ENCODE measurements around the gene SERPINA6. TPM values are rescaled to one million over a fixed set of nuclear protein-coding genes. Genes with fewer than 3 reads are reported as not detected.

Gene SERPINA6
- total RNA-seq, 1 donor from 2014 or later, result not detected

DNA sequence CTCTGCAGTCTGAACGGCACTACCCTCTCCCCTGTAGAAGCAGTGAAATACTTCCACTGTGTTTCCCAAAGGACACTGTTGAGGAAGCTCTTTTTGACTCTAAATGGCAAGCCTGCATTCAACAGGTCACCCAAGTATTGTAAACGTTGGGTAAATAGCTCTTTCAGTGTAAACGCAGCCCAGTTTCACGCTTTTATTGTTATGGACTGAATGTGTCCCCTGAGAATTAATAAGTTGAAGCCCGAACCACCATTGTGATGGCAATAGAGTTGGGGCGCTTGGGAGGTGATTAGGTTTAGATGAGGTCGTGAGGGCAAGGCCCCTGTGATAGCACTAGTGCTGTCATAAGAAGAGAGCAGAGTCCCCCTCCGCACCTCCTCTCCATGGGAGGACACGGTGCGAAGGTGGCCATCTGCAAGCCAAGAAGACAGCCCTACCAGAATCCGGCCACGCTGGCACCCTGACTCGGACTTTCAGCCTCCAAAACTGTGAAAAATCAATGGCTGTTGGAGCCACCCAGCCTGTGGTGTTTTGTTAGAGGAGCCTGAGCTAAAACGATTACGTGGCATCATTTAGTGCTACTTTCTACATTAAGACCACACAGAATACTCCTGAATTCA, 31.1 kb downstream of the SERPINA6 start:
- no peak overlapping the region for H3K4me3 ChIP-seq (ENCODE audit: insufficient read depth, low read depth, low read length)
- peaks cover 4% of the 10 kb centered on the region for H3K36me3 Mint-ChIP-seq (ENCODE audit: low read depth, unreplicated experiment)
- H3K4me3 Mint-ChIP-seq (ENCODE audit: unreplicated experiment), result no peak overlapping the region
- DNase-seq (ENCODE audit: low read depth), result no peak
- H3K27ac ChIP-seq (ENCODE audit: low read depth, low read length), result no peak overlapping the region
- peaks cover 2% of the 10 kb centered on the region for H3K9me3 Mint-ChIP-seq (ENCODE audit: unreplicated experiment)
- H3K4me1 Mint-ChIP-seq (ENCODE audit: low read depth, unreplicated experiment), result no peaks in the 10 kb centered on the region
- H4K20me1 ChIP-seq (ENCODE audit: insufficient read depth, low read length), result no peaks in the 10 kb centered on the region
- H3K9ac ChIP-seq (ENCODE audit: low read length), result no peak overlapping the region
- H3K9me3 ChIP-seq (ENCODE audit: insufficient read depth, low read depth, low read length), result no peaks in the 10 kb centered on the region
- H3K4me2 ChIP-seq (ENCODE audit: low read length), result no peak overlapping the region
- no peaks in the 10 kb centered on the region for H3K27me3 ChIP-seq (ENCODE audit: insufficient read depth, low read length)
- no peaks in the 10 kb centered on the region for H3K79me2 ChIP-seq (ENCODE audit: insufficient read depth, low read length)
- no peak for TF ChIP-seq EZH2 (IDR thresholded peaks at IDR 0.05; ENCODE audit: insufficient read depth, low read length)
- TF ChIP-seq, protein P1, sequence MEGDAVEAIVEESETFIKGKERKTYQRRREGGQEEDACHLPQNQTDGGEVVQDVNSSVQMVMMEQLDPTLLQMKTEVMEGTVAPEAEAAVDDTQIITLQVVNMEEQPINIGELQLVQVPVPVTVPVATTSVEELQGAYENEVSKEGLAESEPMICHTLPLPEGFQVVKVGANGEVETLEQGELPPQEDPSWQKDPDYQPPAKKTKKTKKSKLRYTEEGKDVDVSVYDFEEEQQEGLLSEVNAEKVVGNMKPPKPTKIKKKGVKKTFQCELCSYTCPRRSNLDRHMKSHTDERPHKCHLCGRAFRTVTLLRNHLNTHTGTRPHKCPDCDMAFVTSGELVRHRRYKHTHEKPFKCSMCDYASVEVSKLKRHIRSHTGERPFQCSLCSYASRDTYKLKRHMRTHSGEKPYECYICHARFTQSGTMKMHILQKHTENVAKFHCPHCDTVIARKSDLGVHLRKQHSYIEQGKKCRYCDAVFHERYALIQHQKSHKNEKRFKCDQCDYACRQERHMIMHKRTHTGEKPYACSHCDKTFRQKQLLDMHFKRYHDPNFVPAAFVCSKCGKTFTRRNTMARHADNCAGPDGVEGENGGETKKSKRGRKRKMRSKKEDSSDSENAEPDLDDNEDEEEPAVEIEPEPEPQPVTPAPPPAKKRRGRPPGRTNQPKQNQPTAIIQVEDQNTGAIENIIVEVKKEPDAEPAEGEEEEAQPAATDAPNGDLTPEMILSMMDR (IDR thresholded peaks at IDR 0.05; ENCODE audit: insufficient read depth, low read depth, low read length), result no peak
- no peak for FAIRE-seq
- peaks cover 14% of the 10 kb centered on the region for H3K27me3 Mint-ChIP-seq (ENCODE audit: low read depth, unreplicated experiment)
- H3K36me3 ChIP-seq (ENCODE audit: insufficient read depth, low read length), result no peaks in the 10 kb centered on the region
- H3K27ac Mint-ChIP-seq (ENCODE audit: unreplicated experiment), result no peak overlapping the region
- H3K4me1 ChIP-seq (ENCODE audit: insufficient read depth, low read length), result no peaks in the 10 kb centered on the region
- H2AFZ ChIP-seq (ENCODE audit: low read depth, low read length), result no peak overlapping the region

GRCh38 chr14:94291159-94291905, 31.8 kb downstream of the SERPINA6 start:
- no peaks in the 10 kb centered on the region for H3K9me3 ChIP-seq (ENCODE audit: insufficient read depth, low read depth, low read length)
- no peak overlapping the region for H3K27ac ChIP-seq (ENCODE audit: low read depth, low read length)
- H3K4me1 ChIP-seq (ENCODE audit: insufficient read depth, low read length), result no peaks in the 10 kb centered on the region
- H3K9ac ChIP-seq (ENCODE audit: low read length), result no peak overlapping the region
- TF ChIP-seq, protein P1 (IDR thresholded peaks at IDR 0.05; ENCODE audit: insufficient read depth, low read depth, low read length), result no peak
- TF ChIP-seq EZH2 (IDR thresholded peaks at IDR 0.05; ENCODE audit: insufficient read depth, low read length), result no peak
- no peak overlapping the region for H3K4me2 ChIP-seq (ENCODE audit: low read length)
- Mint-ChIP-seq H3K27me3 (ENCODE audit: low read depth, unreplicated experiment) (peaks cover 14% of the 10 kb centered on the region), H3K9me3 (ENCODE audit: unreplicated experiment) (peaks cover 2% of the 10 kb centered on the region), H3K4me3 (ENCODE audit: unreplicated experiment) (no peak overlapping the region), H3K4me1 (ENCODE audit: low read depth, unreplicated experiment) (peaks cover under 1% of the 10 kb centered on the region), H3K27ac (ENCODE audit: unreplicated experiment) (no peak overlapping the region), H3K36me3 (ENCODE audit: low read depth, unreplicated experiment) (peaks cover 4% of the 10 kb centered on the region)
- H2AFZ ChIP-seq (ENCODE audit: low read depth, low read length), result no peak overlapping the region
- DNase-seq (ENCODE audit: low read depth), result no peak
- H4K20me1 ChIP-seq (ENCODE audit: insufficient read depth, low read length), result no peaks in the 10 kb centered on the region
- H3K4me3 ChIP-seq (ENCODE audit: insufficient read depth, low read depth, low read length), result no peak overlapping the region
- H3K79me2 ChIP-seq (ENCODE audit: insufficient read depth, low read length), result no peaks in the 10 kb centered on the region
- no peaks in the 10 kb centered on the region for H3K27me3 ChIP-seq (ENCODE audit: insufficient read depth, low read length)
- no peak for FAIRE-seq
- no peaks in the 10 kb centered on the region for H3K36me3 ChIP-seq (ENCODE audit: insufficient read depth, low read length)

- H3K27me3 Mint-ChIP-seq (ENCODE audit: low read depth, unreplicated experiment), result peaks cover 14% of the 10 kb centered on the region
- no peaks in the 10 kb centered on the region for H3K36me3 ChIP-seq (ENCODE audit: insufficient read depth, low read length)
- no peak overlapping the region for H3K9ac ChIP-seq (ENCODE audit: low read length)
- peaks cover 8% of the 10 kb centered on the region for H3K4me1 Mint-ChIP-seq (ENCODE audit: low read depth, unreplicated experiment)
- FAIRE-seq (no peak), DNase-seq (ENCODE audit: low read depth) (no peak)
- H3K4me1 ChIP-seq (ENCODE audit: insufficient read depth, low read length), result no peaks in the 10 kb centered on the region
- no peak overlapping the region for H3K27ac ChIP-seq (ENCODE audit: low read depth, low read length)
- H3K9me3 ChIP-seq (ENCODE audit: insufficient read depth, low read depth, low read length), result no peaks in the 10 kb centered on the region
- peaks cover 4% of the 10 kb centered on the region for H3K36me3 Mint-ChIP-seq (ENCODE audit: low read depth, unreplicated experiment)
- H3K4me3 Mint-ChIP-seq (ENCODE audit: unreplicated experiment), result no peak overlapping the region
- H4K20me1 ChIP-seq (ENCODE audit: insufficient read depth, low read length), result no peaks in the 10 kb centered on the region
- H3K4me3 ChIP-seq (ENCODE audit: insufficient read depth, low read depth, low read length), result no peak overlapping the region
- no peaks in the 10 kb centered on the region for H3K79me2 ChIP-seq (ENCODE audit: insufficient read depth, low read length)
- H3K9me3 Mint-ChIP-seq (ENCODE audit: unreplicated experiment), result peaks cover 2% of the 10 kb centered on the region
- no peaks in the 10 kb centered on the region for H3K27me3 ChIP-seq (ENCODE audit: insufficient read depth, low read length)
- TF ChIP-seq, protein P1 (IDR thresholded peaks at IDR 0.05; ENCODE audit: insufficient read depth, low read depth, low read length), result no peak
- no peak for TF ChIP-seq EZH2 (IDR thresholded peaks at IDR 0.05; ENCODE audit: insufficient read depth, low read length)
- H3K27ac Mint-ChIP-seq (ENCODE audit: unreplicated experiment), result no peak overlapping the region
- no peak overlapping the region for H2AFZ ChIP-seq (ENCODE audit: low read depth, low read length)
- no peak overlapping the region for H3K4me2 ChIP-seq (ENCODE audit: low read length)
These were observed 32.9 kb downstream of the SERPINA6 start for GRCh38 chr14:94290197-94290596.

Data from astrocyte (in vitro differentiated cells and primary cell).